A549 (cell line): ENCODE results near the gene GALNT18. TPM values are rescaled to one million over a fixed set of nuclear protein-coding genes. Genes with fewer than 3 reads are reported as not detected.
"Not testable (repeated sequence)": the region's sequence is repeated elsewhere in the genome, so short reads cannot be mapped to it uniquely, and the experiment has no call there.

ENCODE experiments used
- ATAC-seq, 2 experiments: fragments of 200-7000 bp in 1 of 2; fragments of >200 bp in 1 of 2; cut with Nextera tagmentation in 1 of 2; cut with Tn5 transposase in 1 of 2; 3 replicates each; pipeline versions ENCODE4 v1.8.0 to v1.9.1; 2018 to 2020; ENCODE audit warnings: mild to moderate bottlenecking in 1 of 2, moderate library complexity in 1 of 2
- CTCF ChIA-PET: fragments of 300-600 bp; sonication (Branson Sonifier 250); formaldehyde crosslinking; extraction: SDS; loops from one replicate; lab custom pipeline; 2021; ENCODE audit warnings: antibody characterized with exemption, inconsistent platforms; lab: Yijun Ruan, JAX
- POLR2A ChIA-PET: fragments of 350-600 bp; formaldehyde crosslinking; extraction: SDS; loops from one replicate; lab custom pipeline; 2021; ENCODE audit warnings: antibody characterized with exemption, inconsistent platforms; lab: Yijun Ruan, JAX
- DNase-seq, 2 experiments: peaks; one replicate each; pipeline versions ENCODE4 v3.0.0 to v3.0.0-alpha.2; 2011 to 2016; ENCODE audit warnings: low read depth in 1 of 2, low spot score in 1 of 2
- FAIRE-seq: peaks from 2 replicates; lab custom pipeline; 2011; peaks lifted over from hg19 to GRCh38; lab: Jason Lieb, UNC
- H3K27ac ChIP-seq, 2 experiments: fragments of >200 bp; sonication (Bioruptor Twin); formaldehyde crosslinking; 3 replicates each; pipeline ENCODE4 v1.5.1; 2016 to 2017
- H3K4me1 ChIP-seq: fragments of >200 bp; sonication (Bioruptor Twin); formaldehyde crosslinking; 3 replicates; pipeline ENCODE4 v1.6.1; 2016
- H3K4me2 ChIP-seq: fragments of >200 bp; sonication (Bioruptor Twin); formaldehyde crosslinking; 3 replicates; pipeline ENCODE4 v1.6.1; 2016
- H3K4me3 ChIP-seq: fragments of >200 bp; sonication (Bioruptor Twin); formaldehyde crosslinking; 3 replicates; pipeline ENCODE4 v1.5.1; 2016
- H3K9me3 ChIP-seq: fragments of >200 bp; sonication (Bioruptor Twin); formaldehyde crosslinking; 3 replicates; pipeline ENCODE4 v1.6.1; 2016
- ATOH8 ChIP-seq: fragments of 250-450 bp; sonication (Bioruptor Pico); IDR thresholded peaks from 2 replicates; pipeline ENCODE4 v1.5.0; 2020; ENCODE audit warnings: low read depth, mild to moderate bottlenecking, moderate library complexity
- BCL3 ChIP-seq: fragments of >200 bp; sonication (Bioruptor Twin); formaldehyde crosslinking; IDR thresholded peaks from 3 replicates; pipeline ENCODE4 v1.6.1; 2016
- CEBPB ChIP-seq, 2 experiments: fragments of >200 bp in 1 of 2; sonication (Bioruptor Twin) in 1 of 2; formaldehyde crosslinking in 1 of 2; IDR thresholded peaks; 2 replicates each; pipeline ENCODE4 v1.6.1; 2012 to 2016
- CHD4 ChIP-seq: fragments of 200-600 bp; sonication (generic); IDR thresholded peaks from 2 replicates; pipeline ENCODE4 v1.6.1; 2016; ENCODE audit warnings: antibody characterized with exemption, mild to moderate bottlenecking, borderline replicate concordance
- E2F6 ChIP-seq: IDR thresholded peaks from 2 replicates; pipeline ENCODE4 v1.6.1; 2012; ENCODE audit warnings: low read depth, borderline replicate concordance
- EHF ChIP-seq: fragments of 250-450 bp; sonication (Bioruptor Pico); IDR thresholded peaks from 2 replicates; pipeline ENCODE4 v1.5.0; 2020; ENCODE audit warnings: mild to moderate bottlenecking
- EHMT2 ChIP-seq: fragments of 200-600 bp; sonication (generic); IDR thresholded peaks from 2 replicates; pipeline ENCODE4 v1.6.1; 2016; ENCODE audit warnings: antibody characterized with exemption, low read depth, mild to moderate bottlenecking, moderate library complexity
- ELK1 ChIP-seq: fragments of 150-350 bp; IDR thresholded peaks from 2 replicates; pipeline ENCODE4 v1.6.1; 2014; ENCODE audit warnings: low read depth, mild to moderate bottlenecking, low read length
- GATA3 ChIP-seq: IDR thresholded peaks from 2 replicates; pipeline ENCODE4 v1.6.1; 2012; ENCODE audit warnings: borderline replicate concordance
- HDAC2 ChIP-seq: fragments of 200-600 bp; sonication (generic); IDR thresholded peaks from 2 replicates; pipeline ENCODE4 v1.6.1; 2016
- KDM5A ChIP-seq: fragments of 200-600 bp; sonication (generic); IDR thresholded peaks from 2 replicates; pipeline ENCODE4 v1.6.1; 2016; ENCODE audit warnings: antibody characterized with exemption, mild to moderate bottlenecking
- MAX ChIP-seq: IDR thresholded peaks from 2 replicates; pipeline ENCODE4 v1.6.1; 2012
- NR3C1 ChIP-seq: fragments of >200 bp; sonication (Bioruptor Twin); formaldehyde crosslinking; IDR thresholded peaks from 3 replicates; pipeline ENCODE4 v1.6.1; 2017
- PHF8 ChIP-seq: fragments of 200-600 bp; sonication (generic); IDR thresholded peaks from 2 replicates; pipeline ENCODE4 v1.6.1; 2016; ENCODE audit warnings: low read depth, mild to moderate bottlenecking, antibody characterized with exemption, moderate library complexity, borderline replicate concordance
- RARB ChIP-seq: fragments of 250-450 bp; sonication (Bioruptor Pico); IDR thresholded peaks from 2 replicates; pipeline ENCODE4 v1.8.0; 2021; ENCODE audit warnings: mild to moderate bottlenecking, moderate library complexity
- REST ChIP-seq: fragments of 200-600 bp; sonication (generic); IDR thresholded peaks from 2 replicates; pipeline ENCODE4 v1.6.1; 2016; ENCODE audit warnings: antibody characterized with exemption, mild to moderate bottlenecking, moderate library complexity
- ZNF302 ChIP-seq: fragments of 250-450 bp; sonication (Bioruptor Pico); IDR thresholded peaks from 2 replicates; pipeline ENCODE4 v1.9.0; 2021; ENCODE audit warnings: inconsistent platforms, mild to moderate bottlenecking, moderate library complexity
- WGBS: methylation state at CpG from one replicate; pipeline ENCODE4 v1.1.6; 2017; ENCODE audit errors: missing lambda C conversion rate; 5-methylcytosine and 5-hydroxymethylcytosine counted together
- polyA plus RNA-seq, 4 experiments: library from polyadenylated mRNA; depleted of rRNA in 3 of 4; stranded (reverse); fragments of >200 nt; fragmentation: RNase III in 1 of 4; extraction: RNeasy Plus Mini Kit Qiagen cat#74134 plus additional on column Dnase treatment in 1 of 4; gene quantifications; 2 replicates in 3 of 4; 3 replicates in 1 of 4; pipeline ENCODE4 v1.2.3, GENCODE V29; 2011 to 2017

Gene GALNT18
- polyA plus RNA-seq, 2 of the 4 experiments (the other 2 are of a cell fraction) = 6.7 to 16.1 TPM

- DNase-seq (no peak), ATAC-seq (no peak), FAIRE-seq (no peak)
- CTCF ChIA-PET = no interaction called here
- no peak overlapping the region for H3K4me2 ChIP-seq
- 80% methylated on average over 3 of the region's 3 CpGs for WGBS
- H3K4me3 ChIP-seq = no peak overlapping the region
- H3K4me1 ChIP-seq = no peaks in the 10 kb centered on the region
- POLR2A ChIA-PET = no interaction called here
- TF ChIP-seq RARB (CRISPR knock-in tag) (no peak), GATA3 (no peak), ZNF302 (CRISPR knock-in tag) (no peak), EHF (CRISPR knock-in tag) (no peak)
- no peak overlapping the region for H3K27ac ChIP-seq
- no peaks in the 10 kb centered on the region for H3K9me3 ChIP-seq
Measured at GRCh38 chr11:11359611-11360010, 262.2 kb downstream of the GALNT18 start.

- ATAC-seq (no peak), FAIRE-seq (no peak), DNase-seq (no peak)
- H3K4me1 ChIP-seq = no peaks in the 10 kb centered on the region
- ChIA-PET POLR2A (no interaction called here), CTCF (interaction anchor here (0.9 to 1.2 kb wide), 3 partner anchors 10 to 45 kb away, joined by 3 read pairs; no protein-coding TSS in a partner anchor)
- no peak overlapping the region for H3K4me2 ChIP-seq
- 82% methylated on average over 8 of the region's 9 CpGs for WGBS
- no peak for TF ChIP-seq REST
- no peak for TF ChIP-seq KDM5A
- no peak for TF ChIP-seq ATOH8
- TF ChIP-seq CEBPB (IDR thresholded peaks at IDR 0.05) = no peak
- TF ChIP-seq CHD4 = no peak
- TF ChIP-seq E2F6 = no peak
- TF ChIP-seq ELK1 = no peak
- no peak for TF ChIP-seq MAX
- TF ChIP-seq EHMT2 = no peak
- no peak for TF ChIP-seq EHF (CRISPR knock-in tag)
- no peak for TF ChIP-seq BCL3
- no peak for TF ChIP-seq HDAC2
- TF ChIP-seq PHF8 = no peak
- TF ChIP-seq NR3C1 = no peak
- no peak overlapping the region for H3K4me3 ChIP-seq
- H3K27ac ChIP-seq = no peak overlapping the region
- H3K9me3 ChIP-seq = no peaks in the 10 kb centered on the region
Measured at GRCh38 chr11:11356842-11357241, 265.0 kb downstream of the GALNT18 start.

GRCh38 chr11:11352878-11353277 lies 268.9 kb downstream of the GALNT18 start, which contains the start of gene CSNK2A3:
Gene CSNK2A3 (minus strand): TSS chr11:11353250. CDS start chr11:11353119, 131 bp downstream.
- ATAC-seq, DNase-seq, POLR2A ChIA-PET, H3K4me2 ChIP-seq, H3K4me3 ChIP-seq, H3K4me1 ChIP-seq, CTCF ChIA-PET, H3K9me3 ChIP-seq, H3K27ac ChIP-seq: not testable (repeated sequence)
- peak; percentile 74 for FAIRE-seq
- WGBS = 77% methylated on average over 11 of the region's 11 CpGs

GRCh38 chr11:11351851-11352250 lies 270.0 kb downstream of the GALNT18 start:
- DNase-seq, FAIRE-seq, CTCF ChIA-PET, H3K4me2 ChIP-seq, H3K27ac ChIP-seq, POLR2A ChIA-PET, H3K9me3 ChIP-seq, ATAC-seq, H3K4me3 ChIP-seq, H3K4me1 ChIP-seq: not testable (repeated sequence)
- WGBS = 85% methylated on average over 5 of the region's 10 CpGs
